Stimulated activated CD8-positive, alpha-beta memory T cell treated with anti-CD3 and anti-CD28 coated beads, Interleukin-2, amount 100 ng/mL, for 48 hours (primary cell): ENCODE results near the gene VPS18.

Experiments used
- DNase-seq, 2 donors: peaks; one replicate each; pipeline ENCODE4 v3.0.0-alpha.2; 2020; ENCODE audit warnings: low read depth in 2 of 2

The VPS18 gene

DNA sequence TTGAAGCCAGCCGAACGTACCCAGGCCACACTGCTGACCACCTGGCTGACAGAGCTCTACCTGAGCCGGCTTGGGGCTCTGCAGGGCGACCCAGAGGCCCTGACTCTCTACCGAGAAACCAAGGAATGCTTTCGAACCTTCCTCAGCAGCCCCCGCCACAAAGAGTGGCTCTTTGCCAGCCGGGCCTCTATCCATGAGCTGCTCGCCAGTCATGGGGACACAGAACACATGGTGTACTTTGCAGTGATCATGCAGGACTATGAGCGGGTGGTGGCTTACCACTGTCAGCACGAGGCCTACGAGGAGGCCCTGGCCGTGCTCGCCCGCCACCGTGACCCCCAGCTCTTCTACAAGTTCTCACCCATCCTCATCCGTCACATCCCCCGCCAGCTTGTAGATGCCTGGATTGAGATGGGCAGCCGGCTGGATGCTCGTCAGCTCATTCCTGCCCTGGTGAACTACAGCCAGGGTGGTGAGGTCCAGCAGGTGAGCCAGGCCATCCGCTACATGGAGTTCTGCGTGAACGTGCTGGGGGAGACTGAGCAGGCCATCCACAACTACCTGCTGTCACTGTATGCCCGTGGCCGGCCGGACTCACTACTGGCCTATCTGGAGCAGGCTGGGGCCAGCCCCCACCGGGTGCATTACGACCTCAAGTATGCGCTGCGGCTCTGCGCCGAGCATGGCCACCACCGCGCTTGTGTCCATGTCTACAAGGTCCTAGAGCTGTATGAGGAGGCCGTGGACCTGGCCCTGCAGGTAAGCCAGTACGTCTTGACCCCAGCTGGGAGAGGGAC lies 6.2 kb downstream of the VPS18 start:
- no peak for DNase-seq

DNA sequence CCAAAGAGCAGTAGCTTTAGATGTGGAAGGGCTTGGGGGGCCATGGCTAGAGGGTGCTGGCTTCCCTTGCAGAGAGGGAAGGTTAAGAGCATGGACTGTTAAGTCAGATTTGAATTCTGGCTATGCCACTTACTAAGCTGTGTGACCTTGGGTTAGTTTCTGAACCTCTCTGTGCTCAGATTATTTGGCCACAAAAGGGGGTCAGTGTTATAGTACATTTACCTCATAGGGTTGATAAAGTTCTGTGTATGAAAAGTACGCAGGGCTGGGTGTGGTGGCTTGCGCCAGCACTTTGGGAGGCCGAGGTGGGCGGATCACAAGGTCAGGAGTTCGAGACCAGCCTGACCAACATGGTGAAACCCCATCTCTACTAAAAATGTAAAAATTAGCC lies 6.8 kb downstream of the VPS18 start:
- DNase-seq: no peak

DNA sequence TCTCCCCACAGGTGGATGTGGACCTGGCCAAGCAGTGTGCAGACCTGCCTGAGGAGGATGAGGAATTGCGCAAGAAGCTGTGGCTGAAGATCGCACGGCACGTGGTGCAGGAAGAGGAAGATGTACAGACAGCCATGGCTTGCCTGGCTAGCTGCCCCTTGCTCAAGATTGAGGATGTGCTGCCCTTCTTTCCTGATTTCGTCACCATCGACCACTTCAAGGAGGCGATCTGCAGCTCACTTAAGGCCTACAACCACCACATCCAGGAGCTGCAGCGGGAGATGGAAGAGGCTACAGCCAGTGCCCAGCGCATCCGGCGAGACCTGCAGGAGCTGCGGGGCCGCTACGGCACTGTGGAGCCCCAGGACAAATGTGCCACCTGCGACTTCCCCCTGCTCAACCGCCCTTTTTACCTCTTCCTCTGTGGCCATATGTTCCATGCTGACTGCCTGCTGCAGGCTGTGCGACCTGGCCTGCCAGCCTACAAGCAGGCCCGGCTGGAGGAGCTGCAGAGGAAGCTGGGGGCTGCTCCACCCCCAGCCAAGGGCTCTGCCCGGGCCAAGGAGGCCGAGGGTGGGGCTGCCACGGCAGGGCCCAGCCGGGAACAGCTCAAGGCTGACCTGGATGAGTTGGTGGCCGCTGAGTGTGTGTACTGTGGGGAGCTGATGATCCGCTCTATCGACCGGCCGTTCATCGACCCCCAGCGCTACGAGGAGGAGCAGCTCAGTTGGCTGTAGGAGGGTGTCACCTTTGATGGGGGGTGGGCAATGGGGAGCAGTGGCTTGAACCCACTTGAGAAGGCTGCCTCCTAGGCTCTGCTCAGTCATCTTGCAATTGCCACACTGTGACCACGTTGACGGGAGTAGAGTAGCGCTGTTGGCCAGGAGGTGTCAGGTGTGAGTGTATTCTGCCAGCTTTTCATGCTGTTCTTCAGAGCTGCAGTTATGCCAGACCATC lies 8.6 kb downstream of the VPS18 start:
- DNase-seq: no peak

DNA sequence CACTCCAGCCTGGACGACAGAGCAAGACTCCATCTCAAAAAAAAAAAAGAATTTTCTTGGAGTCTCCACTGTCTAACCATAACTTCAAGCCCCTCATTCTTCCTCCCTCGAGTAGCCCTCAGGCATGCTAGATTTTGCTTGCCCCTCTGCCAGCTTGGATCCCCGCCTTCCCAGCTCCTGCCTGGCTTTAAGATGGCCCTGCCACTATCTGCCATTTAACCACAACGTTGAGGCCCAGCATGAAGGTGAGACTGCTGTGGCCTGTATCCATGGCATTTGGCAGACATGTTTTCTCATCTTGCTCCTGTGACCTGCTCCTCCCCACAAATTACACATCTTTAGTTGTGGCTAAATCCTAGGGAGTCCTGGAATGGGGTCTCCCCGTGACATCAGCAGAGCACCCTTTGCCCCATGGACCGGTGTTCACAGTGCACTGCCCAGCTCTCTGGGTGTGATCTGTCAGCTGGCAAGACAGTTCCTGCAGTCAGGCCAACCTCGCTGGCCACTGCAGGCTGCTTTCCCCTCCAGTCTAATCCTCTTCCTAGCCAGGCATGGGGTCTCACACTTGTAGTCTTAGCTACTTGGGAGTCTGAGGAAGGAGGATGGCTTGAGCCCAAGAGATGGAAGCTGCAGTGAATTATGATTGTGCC lies 10.4 kb downstream of the VPS18 start:
- DNase-seq: no peak

DNA sequence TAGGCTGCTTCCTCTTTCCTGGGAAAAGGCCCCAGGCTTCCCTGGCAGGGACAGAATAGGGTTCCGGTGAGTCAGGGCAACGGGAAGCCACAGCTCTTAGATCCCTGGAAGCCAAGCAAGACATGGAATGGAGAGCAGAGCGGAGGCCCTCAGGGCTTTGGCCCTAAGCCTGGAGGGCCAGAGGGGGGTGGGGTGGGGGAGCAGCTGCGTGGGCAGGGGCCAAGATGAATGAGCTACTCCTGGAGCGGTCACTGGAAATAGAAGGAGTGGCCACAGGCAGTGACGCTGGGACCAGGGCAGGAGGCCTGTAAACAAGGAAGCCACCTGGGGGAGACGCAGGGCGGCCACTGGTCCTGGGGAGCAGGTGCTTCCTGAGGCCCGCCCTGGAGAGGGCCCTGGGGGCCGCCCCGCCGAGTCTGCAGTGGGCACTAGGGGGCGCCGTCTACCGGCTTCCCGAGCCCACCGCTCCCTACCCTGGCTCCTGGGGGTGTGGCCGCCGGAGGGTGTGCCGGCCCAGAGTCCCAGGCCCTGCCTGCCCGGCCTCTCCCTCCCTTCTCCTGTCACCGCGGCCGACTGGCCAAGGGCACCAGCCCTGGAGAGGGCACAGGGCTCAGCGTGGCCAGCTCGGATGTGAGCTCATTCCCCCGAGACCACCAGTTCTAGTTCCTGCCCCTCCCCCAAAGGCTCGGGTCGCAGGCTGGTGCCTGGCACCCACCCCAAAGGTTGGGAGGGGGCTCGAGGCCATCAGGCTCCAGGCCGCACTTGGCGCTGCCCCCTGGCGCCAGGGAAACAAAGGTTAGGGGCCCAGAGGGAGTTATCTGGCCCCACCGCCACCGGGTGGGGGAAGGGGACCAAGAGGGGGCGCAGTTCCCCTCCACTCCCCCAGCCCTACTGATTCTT lies 12.1 kb downstream of the VPS18 start:
- peak; percentile 82 to 83 for DNase-seq

DNA sequence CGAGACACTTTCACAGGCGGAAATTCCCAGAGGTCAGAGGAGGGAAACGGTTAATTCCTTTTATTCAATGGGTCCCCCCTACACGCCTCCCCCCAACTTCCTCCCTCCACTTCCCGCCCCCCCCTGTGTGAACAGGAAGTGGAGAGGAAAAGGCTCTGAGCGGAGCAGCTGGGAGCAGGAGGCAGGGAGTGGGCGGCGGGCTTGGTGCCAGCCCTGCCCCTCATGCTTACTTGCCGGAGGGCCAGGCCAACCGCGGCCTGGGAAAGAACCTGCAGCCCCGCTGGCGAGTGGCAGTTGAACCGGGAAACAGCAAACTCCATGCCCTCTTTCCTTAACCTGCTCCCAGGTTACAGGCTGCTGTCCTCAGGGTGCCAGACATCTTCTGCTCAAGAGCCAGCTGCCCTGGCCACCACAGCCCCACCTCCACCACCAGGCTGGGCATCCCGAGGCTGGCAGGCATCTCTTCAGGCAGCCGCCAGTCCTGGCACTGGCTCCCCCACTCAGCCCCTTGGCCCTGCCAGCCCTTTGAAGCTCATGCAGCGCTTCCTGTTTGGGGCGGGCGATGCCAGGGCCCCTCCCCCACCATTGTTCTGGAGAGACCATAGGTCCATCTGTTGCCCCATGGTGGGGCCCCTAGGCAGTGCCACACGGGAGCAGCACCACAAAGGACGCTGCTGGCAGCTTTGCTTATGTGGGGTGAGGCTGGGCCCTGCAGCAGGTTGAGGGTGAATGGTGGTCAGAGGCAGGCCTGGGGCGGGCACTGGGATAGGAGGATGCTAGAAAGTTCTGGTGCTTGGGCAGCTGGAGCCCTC lies 12.9 kb downstream of the VPS18 start:
- peak in 1 of 2 donors; percentile 22 for DNase-seq

DNA sequence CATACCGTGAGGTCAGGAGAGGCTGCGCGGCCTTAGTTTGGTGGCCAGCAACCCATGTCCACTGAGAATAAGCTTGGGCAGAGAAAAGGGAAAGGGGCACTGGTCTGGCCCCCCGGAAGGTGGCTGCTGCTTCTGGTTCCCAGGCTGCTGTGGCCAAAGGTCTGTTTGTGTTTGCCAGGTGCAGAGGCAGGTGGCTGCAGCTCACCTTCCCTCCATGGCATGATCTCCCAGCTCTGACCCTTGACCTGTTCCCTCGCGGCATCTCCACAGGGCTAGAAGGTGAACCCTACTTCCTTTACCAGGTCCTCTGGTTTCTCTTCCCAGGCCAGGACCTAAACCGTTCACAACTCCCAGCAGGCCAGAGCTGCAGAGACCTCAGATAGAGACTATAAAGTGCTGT lies 13.8 kb downstream of the VPS18 start:
- no peak for DNase-seq

DNA sequence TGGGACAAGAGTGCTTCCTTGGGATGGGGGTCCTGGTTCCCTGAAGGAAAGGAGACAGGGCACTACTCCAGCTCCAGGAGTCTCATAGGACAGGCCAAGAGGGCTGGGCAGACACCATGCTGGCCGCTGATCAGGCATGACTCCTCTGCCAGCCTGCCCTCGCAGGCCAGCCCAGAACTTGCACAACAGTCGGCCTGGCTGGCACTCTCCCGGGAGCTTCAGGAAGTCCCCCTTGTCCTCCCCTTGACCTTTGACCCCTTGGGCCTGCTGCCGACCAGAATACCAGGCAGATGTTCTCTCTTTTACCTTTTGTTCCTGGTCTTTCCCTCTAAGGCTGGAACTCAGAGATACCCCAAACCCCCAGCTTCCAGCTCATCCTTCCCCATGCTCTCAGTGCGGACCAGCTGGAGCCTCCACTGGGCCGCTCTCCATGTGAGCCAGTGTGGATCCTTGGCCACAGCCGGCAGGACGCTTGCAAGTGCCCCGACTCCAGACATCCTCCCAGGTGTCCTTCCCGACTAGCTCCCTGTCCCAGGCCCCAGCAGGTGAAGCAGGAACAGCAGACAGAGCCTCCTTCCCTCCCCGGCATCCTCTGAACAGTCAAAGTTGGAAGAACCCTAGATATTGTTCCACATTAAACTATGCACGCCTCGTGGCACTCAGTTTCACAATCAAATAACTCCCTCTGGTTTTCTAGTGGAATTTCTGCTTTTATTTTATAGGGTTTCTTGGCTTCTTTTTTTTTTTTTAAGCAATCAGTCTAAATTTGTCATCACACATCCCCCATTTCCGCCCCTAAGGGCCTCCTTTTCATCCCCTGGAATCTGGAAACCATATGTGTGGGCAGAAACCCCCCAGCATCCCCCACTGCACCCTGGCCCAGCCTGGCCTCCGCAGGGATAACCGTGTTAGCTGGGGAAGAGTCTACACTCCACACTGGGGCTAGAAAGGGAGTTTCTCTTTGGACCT lies 15.7 kb downstream of the VPS18 start:
- no peak for DNase-seq

DNA sequence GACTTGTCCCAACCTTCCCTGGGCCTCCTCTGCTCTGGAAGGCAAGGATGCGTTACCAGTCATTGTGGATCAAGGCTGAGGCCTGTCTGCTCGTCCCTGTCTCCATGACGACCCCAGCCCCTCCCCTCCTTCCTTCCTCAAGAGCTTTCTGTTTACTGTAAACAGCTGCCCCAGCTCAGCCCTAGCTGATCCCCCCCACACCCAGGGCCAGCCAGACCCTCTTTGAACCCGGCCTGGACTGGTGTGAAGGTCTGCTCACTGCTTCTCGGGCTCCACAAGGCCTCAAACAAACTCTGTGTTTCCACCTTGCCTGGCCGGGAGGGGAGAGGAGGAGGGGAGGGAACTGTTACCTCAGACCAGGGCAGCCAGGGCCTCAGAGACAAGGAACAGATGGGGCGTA lies 16.9 kb downstream of the VPS18 start:
- DNase-seq: no peak

DNA sequence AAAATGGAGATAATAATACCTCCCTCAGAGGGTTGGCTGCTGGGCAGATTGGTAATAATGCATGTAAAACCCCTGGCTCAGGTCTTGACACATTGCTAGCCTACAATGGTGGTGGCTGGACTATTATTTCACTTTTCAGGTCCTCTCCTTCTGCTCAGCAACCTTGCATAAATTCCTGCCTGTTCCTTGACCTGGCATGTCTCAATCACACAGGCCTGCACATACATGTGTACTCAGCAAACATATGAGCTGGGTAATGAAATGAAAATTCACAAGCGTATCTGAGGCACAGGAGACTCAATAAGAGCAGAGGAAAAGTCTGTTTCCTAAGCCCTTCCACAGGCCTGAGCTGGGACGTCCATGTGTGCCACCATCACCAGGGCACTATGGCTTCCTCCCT lies 17.4 kb downstream of the VPS18 start:
- DNase-seq: no peak

DNA sequence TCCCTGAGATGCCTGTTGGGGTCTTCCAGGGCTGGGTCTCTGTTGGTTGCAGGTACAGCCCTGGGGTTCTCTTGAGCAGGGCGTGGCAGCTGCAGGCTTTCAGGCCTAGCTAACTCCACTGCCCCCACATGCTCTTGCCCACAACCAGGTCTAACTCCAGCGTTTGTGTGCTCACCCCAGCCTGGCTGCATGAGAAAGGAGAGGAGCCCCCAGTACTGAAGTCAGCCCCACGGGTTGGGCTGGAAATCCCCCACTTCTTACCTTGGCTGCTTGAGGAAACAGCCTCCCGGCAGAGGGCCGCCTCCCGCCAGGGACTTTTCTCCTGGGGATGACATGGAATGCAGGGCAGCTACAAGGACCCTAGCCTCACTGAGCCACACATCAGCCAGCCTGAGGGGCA lies 18.2 kb downstream of the VPS18 start:
- no peak for DNase-seq

DNA sequence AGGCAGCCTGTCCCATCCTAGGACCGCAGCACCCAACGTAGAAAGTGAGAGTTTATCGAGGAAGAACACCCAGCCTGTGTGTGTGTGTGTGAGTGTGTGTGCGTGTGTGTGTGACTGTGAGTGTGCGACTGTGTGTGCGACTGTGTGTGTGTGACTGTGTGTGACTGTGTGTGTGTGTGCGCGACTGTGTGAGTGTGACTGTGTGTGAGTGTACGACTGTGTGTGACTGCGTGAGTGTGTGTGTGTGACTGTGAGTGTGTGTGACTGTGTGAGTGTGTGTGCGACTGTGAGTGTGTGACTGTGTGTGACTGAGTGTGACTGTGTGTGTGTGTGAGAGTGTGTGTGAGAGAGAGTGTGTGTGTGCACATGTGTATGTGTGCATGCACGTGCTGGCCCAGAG lies 19.8 kb downstream of the VPS18 start:
- DNase-seq: no peak

DNA sequence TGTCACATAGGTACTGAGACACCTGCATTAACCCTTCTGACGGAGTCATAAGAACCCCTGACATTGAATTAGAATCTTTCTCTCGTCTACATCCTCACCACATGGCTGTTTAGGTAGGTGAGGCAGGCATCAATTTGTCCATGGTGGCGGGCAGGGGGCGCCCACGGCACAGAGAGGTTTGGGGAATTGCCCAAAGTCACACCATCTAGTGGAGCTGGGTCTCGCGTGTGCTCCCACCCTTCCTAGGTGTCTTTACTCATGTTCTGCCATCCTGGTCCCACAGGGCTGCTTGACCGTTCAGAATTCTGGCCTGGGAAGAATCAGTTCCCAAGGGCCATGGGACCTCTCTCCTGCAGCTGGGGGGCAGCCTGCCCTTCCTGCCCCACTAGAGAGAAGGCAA lies 20.2 kb downstream of the VPS18 start:
- DNase-seq: no peak

DNA sequence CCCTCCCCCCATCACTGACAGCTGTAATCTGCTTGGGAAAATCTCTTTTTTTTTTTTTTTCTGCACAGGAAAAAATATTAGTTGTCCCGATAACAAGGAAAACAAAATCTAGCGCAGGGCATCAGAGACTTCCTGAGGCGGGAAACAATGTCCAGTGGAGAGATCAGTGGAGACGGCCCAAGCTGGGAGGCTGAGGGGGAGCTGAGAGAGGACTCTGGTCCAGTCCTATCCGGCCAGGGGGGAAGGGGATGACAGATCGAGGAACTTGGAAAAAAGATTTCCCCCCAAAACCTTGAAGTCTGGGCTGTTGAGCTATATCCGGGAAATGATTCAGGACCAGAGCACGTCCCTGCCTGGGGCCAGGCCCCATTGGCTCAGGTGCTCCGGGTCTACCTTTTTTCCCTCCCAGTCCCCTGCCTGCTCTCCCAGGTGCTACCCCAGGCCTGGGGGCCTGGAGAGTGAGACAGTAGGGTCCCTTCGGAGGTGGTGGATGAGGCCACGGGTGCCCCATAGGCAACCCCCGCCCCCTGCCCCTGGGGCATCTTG lies 20.9 kb downstream of the VPS18 start:
- DNase-seq: no peak

DNA sequence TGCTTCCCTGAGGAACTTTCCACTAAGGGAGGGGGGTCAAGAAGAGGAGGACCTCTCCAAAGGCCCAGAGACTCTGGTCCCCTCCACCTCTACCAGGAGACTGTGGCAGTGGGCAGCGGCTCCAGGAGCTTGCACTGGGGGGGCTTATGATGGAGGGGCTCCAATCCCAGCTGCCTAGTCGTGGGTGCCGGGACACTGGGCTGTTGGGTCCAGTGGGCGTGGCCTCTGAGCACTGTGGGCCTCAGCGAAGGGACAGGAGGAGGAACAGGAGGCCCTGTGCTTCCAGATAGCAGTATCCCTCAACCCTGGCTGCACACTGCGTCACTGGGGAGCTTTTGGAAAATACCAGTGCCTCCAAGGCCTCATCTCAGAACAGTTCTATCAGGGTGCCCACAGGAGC lies 21.4 kb downstream of the VPS18 start:
- DNase-seq: no peak

DNA sequence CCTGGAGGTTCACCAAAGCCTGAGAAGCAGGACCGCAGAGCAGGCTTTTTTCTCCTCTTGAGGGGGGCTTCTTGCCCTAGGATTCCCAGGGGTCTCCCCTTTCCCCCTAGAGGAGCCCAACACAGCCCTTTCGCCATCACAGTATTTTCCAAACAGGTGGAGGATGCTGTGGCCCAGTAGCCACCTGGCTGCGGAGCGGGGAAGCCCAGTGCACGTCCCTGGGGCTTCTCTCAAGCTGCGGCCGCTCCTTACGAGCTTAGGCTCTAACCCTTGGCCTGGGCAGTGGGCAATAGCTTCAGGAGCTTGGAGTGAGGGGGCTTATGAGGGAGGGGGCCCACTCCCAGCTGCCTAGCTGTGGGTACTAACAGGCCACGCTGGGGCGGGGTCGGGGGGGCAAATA lies 23.3 kb downstream of the VPS18 start:
- DNase-seq: no peak

DNA sequence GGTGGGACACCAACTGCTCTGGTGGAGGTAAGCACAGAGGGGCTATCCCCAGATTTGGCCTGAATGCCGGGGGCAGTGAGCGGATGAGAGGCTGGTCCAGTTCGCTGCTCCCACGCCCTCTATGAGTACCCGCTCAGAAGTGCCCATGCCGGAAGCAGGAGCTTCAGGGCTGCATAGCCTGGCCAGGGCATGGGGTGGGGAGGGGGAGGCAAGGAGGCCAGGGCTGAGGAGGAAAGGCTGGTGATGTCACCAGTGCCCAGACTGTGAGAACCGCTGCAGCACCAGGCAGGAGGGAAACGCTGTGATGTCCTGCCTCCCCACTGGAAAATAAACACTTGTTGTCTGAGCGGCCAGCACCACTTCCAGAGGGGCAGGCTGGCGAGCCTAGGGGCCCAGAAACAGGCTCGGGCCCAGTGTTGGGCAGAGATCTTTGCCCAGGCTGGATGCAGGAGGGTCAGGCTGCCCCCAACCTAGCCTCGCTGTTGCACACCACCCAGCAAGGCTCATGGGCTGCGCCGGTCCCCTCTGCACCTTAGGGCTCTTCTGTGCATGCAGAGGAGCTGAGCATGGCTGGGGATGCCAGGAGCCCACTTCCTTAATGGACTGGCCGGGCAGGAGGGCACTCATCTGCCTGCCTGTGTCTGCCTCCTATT lies 24.0 kb downstream of the VPS18 start:
- DNase-seq: no peak

DNA sequence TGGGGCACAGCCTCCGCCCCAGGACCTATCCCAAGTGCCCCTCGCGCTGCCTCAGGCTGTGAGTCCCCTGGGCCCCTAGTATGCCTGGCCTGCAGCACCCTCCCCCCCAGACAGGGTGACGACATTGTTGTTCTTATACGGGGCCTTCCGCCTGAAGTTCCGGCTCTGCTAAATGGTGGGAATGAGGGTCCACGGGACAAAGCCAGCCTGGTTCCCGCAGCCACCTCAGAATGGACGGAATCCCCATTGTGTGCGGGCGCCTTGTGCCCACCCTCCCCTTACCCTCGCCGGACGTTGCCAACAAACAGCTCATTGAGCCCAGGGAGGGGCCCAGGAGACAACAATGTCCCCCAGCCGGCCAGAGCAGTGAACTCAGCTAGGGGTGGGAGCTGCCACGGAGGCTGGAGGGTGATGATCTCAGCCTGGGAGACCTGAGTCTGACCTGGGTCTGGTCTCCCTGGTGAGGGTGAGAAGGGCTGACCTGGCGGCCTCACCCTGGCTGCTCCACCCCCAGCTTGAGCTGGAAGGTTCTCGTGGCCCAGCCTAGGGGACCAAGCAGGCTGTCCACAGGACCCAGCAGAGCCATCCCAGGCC lies 24.6 kb downstream of the VPS18 start:
- DNase-seq: no peak
